HEK293 (cell line): ENCODE measurements around the gene PRR23A.

Source experiments
- CTCF ChIA-PET: fragments of 350-600 bp; formaldehyde crosslinking; extraction: SDS; loops from one replicate; lab custom pipeline; 2021; ENCODE audit warnings: antibody characterized with exemption; lab: Yijun Ruan, JAX
- POLR2A ChIA-PET: fragments of 300-600 bp; formaldehyde crosslinking; extraction: SDS; loops from one replicate; lab custom pipeline; 2020; ENCODE audit warnings: antibody characterized with exemption, inconsistent platforms; lab: Yijun Ruan, JAX
- H3K27ac ChIP-seq: fragments of 200-500 bp; sonication (Bioruptor generic); 2 replicates; pipeline ENCODE4 v1.5.1; 2014; ENCODE audit warnings: low read depth, low read length, control low read depth, inconsistent platforms; ENCODE audit errors: extremely low read depth
- H3K36me3 ChIP-seq, 2 experiments: fragments of 200-500 bp in 1 of 2; sonication (Bioruptor generic) in 1 of 2; 1 replicate in 1 of 2; 2 replicates in 1 of 2; pipeline ENCODE4 v1.5.1; 2014 to 2017; ENCODE audit warnings: inconsistent platforms in 2 of 2, low read length in 2 of 2; ENCODE audit not compliant: control insufficient read depth in 2 of 2, insufficient read depth in 1 of 2
- H3K4me1 ChIP-seq: fragments of 200-500 bp; sonication (Bioruptor generic); 2 replicates; pipeline ENCODE4 v1.5.1; 2014; ENCODE audit warnings: mild to moderate bottlenecking, low read length, inconsistent platforms; ENCODE audit not compliant: control insufficient read depth, insufficient read depth
- H3K4me3 ChIP-seq: 2 replicates; pipeline ENCODE4 v1.5.1; 2011; ENCODE audit warnings: low read depth, mild to moderate bottlenecking, control low read depth, low read length, moderate library complexity
- H3K9me3 ChIP-seq: fragments of 200-500 bp; sonication (Bioruptor generic); 2 replicates; pipeline ENCODE4 v1.5.1; 2014; ENCODE audit warnings: low read depth, low read length, inconsistent platforms; ENCODE audit not compliant: control insufficient read depth, insufficient read depth
- BCL11B ChIP-seq: fragments of 450-650 bp; formaldehyde crosslinking; IDR thresholded peaks from 2 replicates; pipeline ENCODE4 v1.5.1; 2016; ENCODE audit warnings: low read depth, missing biosample characterization, missing genetic modification characterization
- EGR2 ChIP-seq: fragments of 450-650 bp; formaldehyde crosslinking; IDR thresholded peaks from 2 replicates; pipeline ENCODE4 v1.5.1; 2016; ENCODE audit warnings: low read depth, missing biosample characterization, missing genetic modification characterization
- GLI4 ChIP-seq: fragments of 450-650 bp; formaldehyde crosslinking; IDR thresholded peaks from 2 replicates; pipeline ENCODE4 v1.5.1; 2016; ENCODE audit warnings: missing biosample characterization, missing genetic modification characterization
- OVOL3 ChIP-seq: fragments of 450-650 bp; formaldehyde crosslinking; IDR thresholded peaks from 2 replicates; pipeline ENCODE4 v1.5.1; 2016; ENCODE audit warnings: missing biosample characterization, missing genetic modification characterization
- PRDM4 ChIP-seq: fragments of 450-650 bp; formaldehyde crosslinking; IDR thresholded peaks from 2 replicates; pipeline ENCODE4 v1.5.1; 2017; ENCODE audit warnings: missing biosample characterization, missing genetic modification characterization
- SP3 ChIP-seq: fragments of 450-650 bp; formaldehyde crosslinking; IDR thresholded peaks from 2 replicates; pipeline ENCODE4 v1.5.1; 2016; ENCODE audit warnings: missing biosample characterization, missing genetic modification characterization
- TSHZ1 ChIP-seq: fragments of 450-650 bp; formaldehyde crosslinking; IDR thresholded peaks from 2 replicates; pipeline ENCODE4 v1.5.1; 2016; ENCODE audit warnings: missing biosample characterization, missing genetic modification characterization, borderline replicate concordance
- ZBTB49 ChIP-seq: fragments of 450-650 bp; formaldehyde crosslinking; IDR thresholded peaks from 2 replicates; pipeline ENCODE4 v1.5.1; 2016; ENCODE audit warnings: missing biosample characterization, missing genetic modification characterization, low read depth
- ZFHX2 ChIP-seq: fragments of 450-650 bp; formaldehyde crosslinking; conservative IDR thresholded peaks from 2 replicates; pipeline ENCODE4 v1.5.1; 2016; ENCODE audit warnings: missing biosample characterization, missing genetic modification characterization
- ZFP69B ChIP-seq: fragments of 450-650 bp; formaldehyde crosslinking; IDR thresholded peaks from 2 replicates; pipeline ENCODE4 v1.5.1; 2016; ENCODE audit warnings: missing biosample characterization, missing genetic modification characterization
- ZNF10 ChIP-seq: fragments of 450-650 bp; formaldehyde crosslinking; IDR thresholded peaks from 2 replicates; pipeline ENCODE4 v1.5.1; 2017; ENCODE audit warnings: missing biosample characterization, missing genetic modification characterization
- ZNF133 ChIP-seq: fragments of 450-650 bp; formaldehyde crosslinking; IDR thresholded peaks from 2 replicates; pipeline ENCODE4 v1.5.1; 2016; ENCODE audit warnings: missing biosample characterization, missing genetic modification characterization
- ZNF138 ChIP-seq: fragments of 450-650 bp; formaldehyde crosslinking; IDR thresholded peaks from 2 replicates; pipeline ENCODE4 v1.5.1; 2016; ENCODE audit warnings: missing biosample characterization, missing genetic modification characterization, borderline replicate concordance
- ZNF2 ChIP-seq: fragments of 450-650 bp; formaldehyde crosslinking; IDR thresholded peaks from 2 replicates; pipeline ENCODE4 v1.5.1; 2016; ENCODE audit warnings: missing biosample characterization, missing genetic modification characterization
- ZNF239 ChIP-seq: fragments of 450-650 bp; formaldehyde crosslinking; IDR thresholded peaks from 2 replicates; pipeline ENCODE4 v1.5.1; 2016; ENCODE audit warnings: missing biosample characterization, missing genetic modification characterization
- ZNF335 ChIP-seq: fragments of 450-650 bp; formaldehyde crosslinking; conservative IDR thresholded peaks from 2 replicates; pipeline ENCODE4 v1.5.1; 2016; ENCODE audit warnings: missing biosample characterization, missing genetic modification characterization
- ZNF433 ChIP-seq: fragments of 450-650 bp; formaldehyde crosslinking; IDR thresholded peaks from 2 replicates; pipeline ENCODE4 v1.5.1; 2016; ENCODE audit warnings: missing biosample characterization, missing genetic modification characterization, low read depth
- ZNF555 ChIP-seq: fragments of 450-650 bp; formaldehyde crosslinking; conservative IDR thresholded peaks from 2 replicates; pipeline ENCODE4 v1.5.1; 2017; ENCODE audit warnings: missing biosample characterization, mild to moderate bottlenecking, missing genetic modification characterization, inconsistent platforms
- ZNF558 ChIP-seq: fragments of 450-650 bp; formaldehyde crosslinking; IDR thresholded peaks from 2 replicates; pipeline ENCODE4 v1.5.1; 2016; ENCODE audit warnings: missing biosample characterization, missing genetic modification characterization
- ZNF596 ChIP-seq: fragments of 450-650 bp; IDR thresholded peaks from 2 replicates; pipeline ENCODE4 v1.5.0; 2018; ENCODE audit warnings: missing biosample characterization, mild to moderate bottlenecking, missing genetic modification characterization, moderate library complexity
- ZNF639 ChIP-seq: fragments of 450-650 bp; formaldehyde crosslinking; IDR thresholded peaks from 2 replicates; pipeline ENCODE4 v1.5.1; 2016; ENCODE audit warnings: missing biosample characterization, missing genetic modification characterization
- ZNF658 ChIP-seq: fragments of 450-650 bp; formaldehyde crosslinking; IDR thresholded peaks from 2 replicates; pipeline ENCODE4; 2016; ENCODE audit warnings: missing biosample characterization, missing genetic modification characterization
- ZNF843 ChIP-seq: fragments of 450-650 bp; formaldehyde crosslinking; IDR thresholded peaks from 2 replicates; pipeline ENCODE4 v1.5.1; 2016; ENCODE audit warnings: missing biosample characterization, missing genetic modification characterization
- TF ChIP-seq, protein P1 (sequence below): fragments of 450-650 bp; formaldehyde crosslinking; IDR thresholded peaks from 2 replicates; pipeline ENCODE4 v1.5.1; 2017; ENCODE audit warnings: missing biosample characterization, mild to moderate bottlenecking, missing genetic modification characterization, moderate library complexity
- TF ChIP-seq, protein P2 (sequence below): fragments of 450-650 bp; formaldehyde crosslinking; IDR thresholded peaks from 2 replicates; pipeline ENCODE4; 2016; ENCODE audit warnings: missing biosample characterization, missing genetic modification characterization

Gene PRR23A

GRCh38 chr3:138962854-138963560 is 43.1 kb downstream of the PRR23A start (continued):
- TF ChIP-seq, protein P1, sequence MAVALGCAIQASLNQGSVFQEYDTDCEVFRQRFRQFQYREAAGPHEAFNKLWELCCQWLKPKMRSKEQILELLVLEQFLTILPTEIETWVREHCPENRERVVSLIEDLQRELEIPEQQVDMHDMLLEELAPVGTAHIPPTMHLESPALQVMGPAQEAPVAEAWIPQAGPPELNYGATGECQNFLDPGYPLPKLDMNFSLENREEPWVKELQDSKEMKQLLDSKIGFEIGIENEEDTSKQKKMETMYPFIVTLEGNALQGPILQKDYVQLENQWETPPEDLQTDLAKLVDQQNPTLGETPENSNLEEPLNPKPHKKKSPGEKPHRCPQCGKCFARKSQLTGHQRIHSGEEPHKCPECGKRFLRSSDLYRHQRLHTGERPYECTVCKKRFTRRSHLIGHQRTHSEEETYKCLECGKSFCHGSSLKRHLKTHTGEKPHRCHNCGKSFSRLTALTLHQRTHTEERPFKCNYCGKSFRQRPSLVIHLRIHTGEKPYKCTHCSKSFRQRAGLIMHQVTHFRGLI (tag by site-specific recombination) = no peak
- no peak for TF ChIP-seq ZNF558 (tag by site-specific recombination)
- TF ChIP-seq ZNF555 (tag by site-specific recombination) = no peak
- no peak for TF ChIP-seq ZBTB49 (tag by site-specific recombination)
- no peak for TF ChIP-seq OVOL3 (tag by site-specific recombination)
- TF ChIP-seq, protein P2, sequence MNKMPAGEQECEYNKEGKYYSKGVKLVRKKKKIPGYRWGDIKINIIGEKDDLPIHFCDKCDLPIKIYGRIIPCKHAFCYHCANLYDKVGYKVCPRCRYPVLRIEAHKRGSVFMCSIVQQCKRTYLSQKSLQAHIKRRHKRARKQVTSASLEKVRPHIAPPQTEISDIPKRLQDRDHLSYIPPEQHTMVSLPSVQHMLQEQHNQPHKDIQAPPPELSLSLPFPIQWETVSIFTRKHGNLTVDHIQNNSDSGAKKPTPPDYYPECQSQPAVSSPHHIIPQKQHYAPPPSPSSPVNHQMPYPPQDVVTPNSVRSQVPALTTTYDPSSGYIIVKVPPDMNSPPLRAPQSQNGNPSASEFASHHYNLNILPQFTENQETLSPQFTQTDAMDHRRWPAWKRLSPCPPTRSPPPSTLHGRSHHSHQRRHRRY = no peak
- no peak for TF ChIP-seq ZNF433 (tag by site-specific recombination)

GRCh38 chr3:138960417-138960852 is 45.6 kb downstream of the PRR23A start:
- Histone ChIP-seq H3K4me1 (no peaks in the 10 kb centered on the region), H3K4me3 (no peak overlapping the region), H3K27ac (no peak overlapping the region), H3K9me3 (no peaks in the 10 kb centered on the region), H3K36me3 (no peaks in the 10 kb centered on the region)
- CTCF ChIA-PET = interaction anchor here (0.6 to 1.5 kb wide), 4 partner anchors 19 to 56 kb away, joined by 3 to 6 read pairs (median 3); no protein-coding TSS in a partner anchor
- POLR2A ChIA-PET = no interaction called here
- TF ChIP-seq ZNF239 (tag by site-specific recombination) = no peak
- TF ChIP-seq ZFP69B (tag by site-specific recombination) = no peak
- TF ChIP-seq TSHZ1 (tag by site-specific recombination) = no peak
- TF ChIP-seq BCL11B = no peak
- no peak for TF ChIP-seq SP3
- no peak for TF ChIP-seq ZFHX2 (tag by site-specific recombination)
- TF ChIP-seq ZNF658 (tag by site-specific recombination) = no peak
- no peak for TF ChIP-seq PRDM4 (tag by site-specific recombination)
- TF ChIP-seq ZNF335 = no peak
- TF ChIP-seq ZNF138 (tag by site-specific recombination) = no peak
- no peak for TF ChIP-seq ZNF843 (tag by site-specific recombination)
- no peak for TF ChIP-seq ZNF10 (tag by site-specific recombination)
- TF ChIP-seq EGR2 (tag by site-specific recombination) = no peak
- no peak for TF ChIP-seq ZNF596 (tag by site-specific recombination)
- no peak for TF ChIP-seq ZNF639 (tag by site-specific recombination)
- no peak for TF ChIP-seq ZNF2 (tag by site-specific recombination)
- no peak for TF ChIP-seq GLI4 (tag by site-specific recombination)
- no peak for TF ChIP-seq ZNF133 (tag by site-specific recombination)
